Neural progenitor cell (in vitro differentiated cells): ENCODE measurements around the gene OR2T35. TPM values are rescaled to one million over a fixed set of nuclear protein-coding genes. Genes with fewer than 3 reads are reported as not detected.
"Not testable (repeated sequence)": the region's sequence is repeated elsewhere in the genome, so short reads cannot be mapped to it uniquely, and the experiment has no call there.

Experiments
- DNase-seq: peaks from one replicate; pipeline ENCODE4 v3.0.0-alpha.2; 2016; ENCODE audit warnings: low spot score
- H2AFZ ChIP-seq: fragments of 200-600 bp; sonication (generic); replicated peaks from 2 replicates; pipeline ENCODE4 v1.6.1; 2016; ENCODE audit warnings: antibody characterized with exemption
- H3F3A ChIP-seq: fragments of 200-600 bp; sonication (generic); 2 replicates; pipeline ENCODE4 v1.6.1; 2016; ENCODE audit warnings: antibody characterized with exemption, low read depth
- H3K27ac ChIP-seq: fragments of 200-600 bp; sonication (generic); 2 replicates; pipeline ENCODE4 v1.5.1; 2016; ENCODE audit warnings: mild to moderate bottlenecking
- H3K27me3 ChIP-seq: fragments of 200-600 bp; sonication (generic); 2 replicates; pipeline ENCODE4 v1.6.1; 2016; ENCODE audit warnings: mild to moderate bottlenecking, moderate library complexity
- H3K36me3 ChIP-seq: fragments of 200-600 bp; sonication (generic); 2 replicates; pipeline ENCODE4 v1.5.1; 2016
- H3K4me1 ChIP-seq: fragments of 200-600 bp; sonication (generic); 2 replicates; pipeline ENCODE4 v1.6.1; 2016; ENCODE audit warnings: mixed run types
- H3K4me2 ChIP-seq: fragments of 200-600 bp; sonication (generic); 2 replicates; pipeline ENCODE4 v1.6.1; 2016
- H3K4me3 ChIP-seq: fragments of 200-600 bp; sonication (generic); 2 replicates; pipeline ENCODE4 v1.5.1; 2016
- H3K79me2 ChIP-seq: fragments of 200-600 bp; sonication (generic); 2 replicates; pipeline ENCODE4 v1.6.1; 2016; ENCODE audit warnings: low read depth
- H3K9ac ChIP-seq: fragments of 200-600 bp; sonication (generic); 2 replicates; pipeline ENCODE4 v1.6.1; 2016
- H3K9me3 ChIP-seq: fragments of 200-600 bp; sonication (generic); 2 replicates; pipeline ENCODE4 v1.5.1; 2016; ENCODE audit warnings: low read depth
- H4K20me1 ChIP-seq: fragments of 200-600 bp; sonication (generic); 2 replicates; pipeline ENCODE4 v1.6.1; 2016; ENCODE audit warnings: low read depth
- H3K27ac Mint-ChIP-seq: 3 replicates; pipeline ENCODE4 v1.8.0; 2021; ENCODE audit warnings: mixed read lengths
- H3K27me3 Mint-ChIP-seq: 2 replicates; pipeline ENCODE4 v1.8.0; 2022; ENCODE audit warnings: low read depth, mild to moderate bottlenecking, inconsistent platforms, moderate library complexity, mixed read lengths; ENCODE audit not compliant: insufficient read depth
- H3K36me3 Mint-ChIP-seq: 3 replicates; pipeline ENCODE4 v1.8.0; 2021; ENCODE audit warnings: mixed read lengths
- H3K4me1 Mint-ChIP-seq: 3 replicates; pipeline ENCODE4 v1.8.0; 2021; ENCODE audit warnings: mixed read lengths
- H3K4me3 Mint-ChIP-seq: 3 replicates; pipeline ENCODE4 v1.8.0; 2021; ENCODE audit warnings: mild to moderate bottlenecking, moderate library complexity, mixed read lengths
- H3K9me3 Mint-ChIP-seq: 3 replicates; pipeline ENCODE4 v1.8.0; 2020; ENCODE audit warnings: mixed read lengths
- CTCF ChIP-seq: fragments of 200-600 bp; sonication (generic); IDR thresholded peaks from 2 replicates; pipeline ENCODE4 v1.5.1; 2017; ENCODE audit warnings: antibody characterized with exemption, mild to moderate bottlenecking
- EZH2 ChIP-seq: fragments of 200-600 bp; sonication (generic); IDR thresholded peaks from 2 replicates; pipeline ENCODE4 v1.6.1; 2017; ENCODE audit warnings: antibody characterized with exemption, mild to moderate bottlenecking, moderate library complexity
- EZH2phosphoT487 ChIP-seq: fragments of 200-600 bp; sonication (generic); IDR thresholded peaks from 2 replicates; pipeline ENCODE4 v1.6.1; 2017; ENCODE audit warnings: antibody characterized with exemption
- total RNA-seq: library from RNA; depleted of rRNA; stranded (reverse); fragments of >200 nt; gene quantifications from 2 replicates; pipeline ENCODE4 v1.2.3, GENCODE V29; 2015; ENCODE audit warnings: low replicate concordance

The OR2T35 gene
- total RNA-seq: not detected in 2 replicates

DNA sequence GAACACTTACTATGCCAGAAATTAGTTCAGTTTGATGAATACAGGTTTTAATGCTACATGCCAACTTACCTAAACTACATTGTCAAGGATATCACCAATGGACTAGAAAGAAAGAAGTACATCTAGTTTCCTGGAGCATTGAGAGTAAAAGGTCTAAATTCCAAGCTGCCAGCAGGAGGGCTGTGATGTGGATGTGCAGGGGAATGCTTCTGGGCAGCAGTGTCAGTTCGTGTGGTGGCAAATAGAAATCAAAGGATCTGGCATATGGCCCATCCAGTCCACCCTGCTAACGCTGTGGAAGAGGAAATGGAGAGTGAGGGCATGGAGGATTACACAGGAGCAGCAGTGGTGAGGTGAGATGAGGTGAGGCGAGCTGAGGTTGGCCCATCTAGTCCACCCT is at the start of gene OR2T35:
Gene OR2T35, minus strand, starts transcription at position 101 of the 400 bp plus-strand sequence. CDS start 6,020 bp downstream, outside the sequence.
- H3K36me3 Mint-ChIP-seq, H3K36me3 ChIP-seq, H3K27ac ChIP-seq, H3K27me3 Mint-ChIP-seq, H3K27me3 ChIP-seq, H3K4me3 ChIP-seq, H3K27ac Mint-ChIP-seq, H3K9ac ChIP-seq, H3K4me1 ChIP-seq, H3K4me1 Mint-ChIP-seq, H3K4me3 Mint-ChIP-seq, H4K20me1 ChIP-seq, H3K9me3 Mint-ChIP-seq, H3F3A ChIP-seq, H3K4me2 ChIP-seq, H2AFZ ChIP-seq, H3K9me3 ChIP-seq, DNase-seq, H3K79me2 ChIP-seq: not testable (repeated sequence)

DNA sequence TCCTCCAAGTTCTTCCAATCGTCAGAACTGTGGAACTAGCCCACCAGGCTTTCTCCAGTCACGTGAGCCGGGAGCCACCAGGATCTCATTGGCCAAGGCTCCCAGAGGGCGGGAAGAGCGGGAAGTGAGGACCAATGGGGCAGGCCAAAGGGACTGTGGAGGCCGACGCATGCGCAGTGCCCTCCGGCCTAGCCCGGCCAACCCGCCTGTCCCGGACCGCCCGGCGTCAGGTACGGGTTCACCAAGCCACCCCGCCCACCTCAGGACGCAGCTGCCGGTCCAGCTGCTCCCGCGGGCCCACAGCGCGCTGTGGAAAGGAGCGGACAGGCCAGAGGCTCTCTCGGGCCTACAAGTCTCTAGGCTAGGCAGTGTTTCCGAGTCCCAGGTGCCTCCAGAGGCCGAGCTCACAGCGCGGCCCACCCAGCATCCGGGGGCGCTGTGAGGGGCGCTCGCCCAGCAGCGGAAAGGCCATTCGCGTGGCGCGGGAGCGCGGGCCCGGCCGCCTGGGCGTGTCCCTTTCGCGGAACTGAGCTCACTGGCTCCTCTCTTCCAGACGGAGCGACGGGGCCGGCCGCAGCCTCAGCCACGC is 46.6 kb upstream of the OR2T35 start:
- DNase-seq: no peak
- no peaks in the 10 kb centered on the region for H3F3A ChIP-seq
- H3K79me2 ChIP-seq: no peaks in the 10 kb centered on the region
- Mint-ChIP-seq H3K4me1 (no peaks in the 10 kb centered on the region), H3K27ac (no peak overlapping the region), H3K36me3 (no peaks in the 10 kb centered on the region), H3K27me3 (no peaks in the 10 kb centered on the region), H3K4me3 (no peak overlapping the region), H3K9me3 (peaks cover 41% of the 10 kb centered on the region)
- H3K36me3 ChIP-seq: no peaks in the 10 kb centered on the region
- no peak overlapping the region for H3K9ac ChIP-seq
- TF ChIP-seq CTCF (no peak), EZH2phosphoT487 (no peak), EZH2 (no peak)
- H3K4me1 ChIP-seq: no peaks in the 10 kb centered on the region
- no peaks in the 10 kb centered on the region for H3K27me3 ChIP-seq
- no peak overlapping the region for H3K27ac ChIP-seq
- no peak overlapping the region for H2AFZ ChIP-seq
- peaks cover 27% of the 10 kb centered on the region for H3K9me3 ChIP-seq
- H3K4me2 ChIP-seq: no peak overlapping the region
- no peaks in the 10 kb centered on the region for H4K20me1 ChIP-seq
- H3K4me3 ChIP-seq: no peak overlapping the region

GRCh38 chr1:248688527-248689298 is 43.6 kb upstream of the OR2T35 start:
- no peaks in the 10 kb centered on the region for H3K27me3 ChIP-seq
- no peaks in the 10 kb centered on the region for H3K79me2 ChIP-seq
- H3K4me1 ChIP-seq: no peaks in the 10 kb centered on the region
- H3K4me3 ChIP-seq: no peak overlapping the region
- Mint-ChIP-seq H3K27me3 (no peaks in the 10 kb centered on the region), H3K4me3 (no peak overlapping the region), H3K9me3 (peaks cover 38% of the 10 kb centered on the region), H3K36me3 (no peaks in the 10 kb centered on the region), H3K4me1 (no peaks in the 10 kb centered on the region), H3K27ac (no peak overlapping the region)
- H4K20me1 ChIP-seq: no peaks in the 10 kb centered on the region
- DNase-seq: no peak
- peaks cover 21% of the 10 kb centered on the region for H3K9me3 ChIP-seq
- H2AFZ ChIP-seq: no peak overlapping the region
- H3K4me2 ChIP-seq: no peak overlapping the region
- H3F3A ChIP-seq: no peaks in the 10 kb centered on the region
- H3K36me3 ChIP-seq: no peaks in the 10 kb centered on the region
- no peak overlapping the region for H3K9ac ChIP-seq
- TF ChIP-seq CTCF (no peak), EZH2 (no peak), EZH2phosphoT487 (no peak)
- H3K27ac ChIP-seq: no peak overlapping the region

GRCh38 chr1:248686815-248687214 is 41.7 kb upstream of the OR2T35 start:
- Mint-ChIP-seq H3K36me3 (no peaks in the 10 kb centered on the region), H3K9me3 (peaks cover 31% of the 10 kb centered on the region)

More at GRCh38 chr1:248686815-248687214, 41.7 kb upstream of the OR2T35 start:
- TF ChIP-seq CTCF (no peak), EZH2 (no peak), EZH2phosphoT487 (no peak)
- Histone ChIP-seq H3K27me3 (no peaks in the 10 kb centered on the region), H2AFZ (no peak overlapping the region), H3K4me1 (no peaks in the 10 kb centered on the region), H3K27ac (no peak overlapping the region), H3F3A (no peaks in the 10 kb centered on the region), H4K20me1 (no peaks in the 10 kb centered on the region), H3K9me3 (peaks cover 19% of the 10 kb centered on the region), H3K9ac (no peak overlapping the region), H3K4me2 (no peak overlapping the region), H3K36me3 (no peaks in the 10 kb centered on the region), H3K4me3 (no peak overlapping the region), H3K79me2 (no peaks in the 10 kb centered on the region)
- H3K27me3 Mint-ChIP-seq: no peaks in the 10 kb centered on the region
- DNase-seq: no peak
- no peak overlapping the region for H3K27ac Mint-ChIP-seq
- no peak overlapping the region for H3K4me3 Mint-ChIP-seq
- H3K4me1 Mint-ChIP-seq: no peaks in the 10 kb centered on the region
